HepG2 (cell line): ENCODE results near the gene SPINK9. TPM values are rescaled to one million over a fixed set of nuclear protein-coding genes. Genes with fewer than 3 reads are reported as not detected.

Source experiments
- CEBPB ChIP-seq: IDR thresholded peaks from 2 replicates; pipeline ENCODE4 v1.6.1; 2011; ENCODE audit warnings: low read depth, low read length, improper control_type of control experiment, borderline replicate concordance
- CENPT ChIP-seq: sonication (generic); formaldehyde crosslinking; IDR thresholded peaks from 2 replicates; pipeline ENCODE4 v1.8.0; 2022; ENCODE audit warnings: low read depth, mild to moderate bottlenecking, moderate library complexity, missing genetic modification reagents
- ISX ChIP-seq: sonication (generic); formaldehyde crosslinking; conservative IDR thresholded peaks from 2 replicates; pipeline ENCODE4 v1.5.0; 2020; ENCODE audit warnings: missing genetic modification reagents
- KDM5A ChIP-seq: fragments of 200-600 bp; sonication (generic); IDR thresholded peaks from 2 replicates; pipeline ENCODE4 v1.7.0; 2018; ENCODE audit warnings: antibody characterized with exemption, mild to moderate bottlenecking, low read length, borderline replicate concordance
- KLF11 ChIP-seq: IDR thresholded peaks from 2 replicates; pipeline ENCODE4 v1.6.1; 2016; ENCODE audit warnings: missing compliant biosample characterization
- KLF13 ChIP-seq: sonication (generic); formaldehyde crosslinking; IDR thresholded peaks from 2 replicates; pipeline ENCODE4 v1.4.0; 2020; ENCODE audit warnings: mild to moderate bottlenecking, missing genetic modification reagents
- MED13 ChIP-seq: sonication (generic); formaldehyde crosslinking; IDR thresholded peaks from 2 replicates; pipeline ENCODE4 v1.5.0; 2020; ENCODE audit warnings: missing genetic modification reagents
- SETDB1 ChIP-seq: sonication (generic); formaldehyde crosslinking; IDR thresholded peaks from 2 replicates; pipeline ENCODE4 v1.5.1; 2020; ENCODE audit warnings: missing genetic modification reagents, mild to moderate bottlenecking, borderline replicate concordance
- SIN3B ChIP-seq: fragments of 150-350 bp; IDR thresholded peaks from 2 replicates; pipeline ENCODE4 v1.6.1; 2014; ENCODE audit warnings: low read length
- SYNCRIP ChIP-seq: fragments of 200-400 bp; formaldehyde crosslinking; IDR thresholded peaks from 2 replicates; pipeline ENCODE4 v1.6.1; 2018; ENCODE audit warnings: mild to moderate bottlenecking, low read depth, low read length; ENCODE audit not compliant: insufficient read depth
- ZFP41 ChIP-seq: sonication (generic); formaldehyde crosslinking; IDR thresholded peaks from 2 replicates; pipeline ENCODE4 v1.4.0; 2020; ENCODE audit warnings: mild to moderate bottlenecking, missing genetic modification reagents, borderline replicate concordance
- ZNF143 ChIP-seq: sonication (generic); formaldehyde crosslinking; IDR thresholded peaks from 2 replicates; pipeline ENCODE4 v1.4.0; 2020; ENCODE audit warnings: missing genetic modification reagents
- ZNF343 ChIP-seq: sonication (generic); formaldehyde crosslinking; IDR thresholded peaks from 2 replicates; pipeline ENCODE4 v1.4.0; 2020; ENCODE audit warnings: mild to moderate bottlenecking, missing genetic modification reagents
- ZNF501 ChIP-seq: sonication (generic); formaldehyde crosslinking; IDR thresholded peaks from 2 replicates; pipeline ENCODE4 v1.5.1; 2020; ENCODE audit warnings: mild to moderate bottlenecking, moderate library complexity, missing genetic modification reagents
- ZNF749 ChIP-seq: sonication (generic); formaldehyde crosslinking; IDR thresholded peaks from 2 replicates; pipeline ENCODE4 v1.8.0; 2022; ENCODE audit warnings: mild to moderate bottlenecking, missing genetic modification reagents, moderate library complexity, borderline replicate concordance
- ZNF761 ChIP-seq: sonication (generic); formaldehyde crosslinking; conservative IDR thresholded peaks from 2 replicates; pipeline ENCODE4 v1.4.0; 2020; ENCODE audit warnings: mild to moderate bottlenecking, missing genetic modification reagents
- ZNF768 ChIP-seq: sonication (generic); formaldehyde crosslinking; IDR thresholded peaks from 2 replicates; pipeline ENCODE4 v1.4.0; 2020; ENCODE audit warnings: missing genetic modification reagents
- ZNF780A ChIP-seq: sonication (generic); formaldehyde crosslinking; IDR thresholded peaks from 2 replicates; pipeline ENCODE4 v1.8.0; 2022; ENCODE audit warnings: mild to moderate bottlenecking, missing genetic modification reagents, moderate library complexity
- ZZZ3 ChIP-seq: sonication (generic); formaldehyde crosslinking; IDR thresholded peaks from 2 replicates; pipeline ENCODE4 v1.4.0; 2020; ENCODE audit warnings: missing genetic modification reagents, mild to moderate bottlenecking, borderline replicate concordance
- polyA plus RNA-seq, 8 experiments: library from polyadenylated mRNA; depleted of rRNA in 3 of 8; stranded (reverse) in 7 of 8; unstranded in 1 of 8; fragments of >200 nt; fragmentation: Illumina TruSeq in 4 of 8; extraction: Trizol in 4 of 8; gene quantifications; 2 replicates each; pipeline versions ENCODE4 v1.2.1 to v1.2.3, GENCODE V29; 2011 to 2016; ENCODE audit warnings: low read depth in 4 of 8, missing spikeins in 1 of 8, mixed read lengths in 1 of 8; ENCODE audit not compliant: insufficient read depth in 1 of 8
- total RNA-seq, 5 experiments: library from RNA; depleted of rRNA; stranded (reverse); fragments of >200 nt; fragmentation: Illumina TruSeq; extraction: Trizol; gene quantifications; 2 replicates each; pipeline ENCODE4 v1.2.3, GENCODE V29; 2016; ENCODE audit warnings: low read depth in 1 of 5
- TF ChIP-seq, protein P1 (sequence below): sonication (generic); formaldehyde crosslinking; IDR thresholded peaks from 2 replicates; pipeline ENCODE4 v1.9.0; 2021; ENCODE audit warnings: mild to moderate bottlenecking, missing genetic modification reagents
- TF ChIP-seq, protein P2 (sequence below): sonication (generic); formaldehyde crosslinking; IDR thresholded peaks from 2 replicates; pipeline ENCODE4 v1.9.0; 2021; ENCODE audit warnings: missing genetic modification reagents, borderline replicate concordance

SPINK9 gene
- total and polyA plus RNA-seq, 2 of the 13 experiments (the other 11 are each of a cell fraction or from before 2014, with no cell fraction given): not detected

DNA sequence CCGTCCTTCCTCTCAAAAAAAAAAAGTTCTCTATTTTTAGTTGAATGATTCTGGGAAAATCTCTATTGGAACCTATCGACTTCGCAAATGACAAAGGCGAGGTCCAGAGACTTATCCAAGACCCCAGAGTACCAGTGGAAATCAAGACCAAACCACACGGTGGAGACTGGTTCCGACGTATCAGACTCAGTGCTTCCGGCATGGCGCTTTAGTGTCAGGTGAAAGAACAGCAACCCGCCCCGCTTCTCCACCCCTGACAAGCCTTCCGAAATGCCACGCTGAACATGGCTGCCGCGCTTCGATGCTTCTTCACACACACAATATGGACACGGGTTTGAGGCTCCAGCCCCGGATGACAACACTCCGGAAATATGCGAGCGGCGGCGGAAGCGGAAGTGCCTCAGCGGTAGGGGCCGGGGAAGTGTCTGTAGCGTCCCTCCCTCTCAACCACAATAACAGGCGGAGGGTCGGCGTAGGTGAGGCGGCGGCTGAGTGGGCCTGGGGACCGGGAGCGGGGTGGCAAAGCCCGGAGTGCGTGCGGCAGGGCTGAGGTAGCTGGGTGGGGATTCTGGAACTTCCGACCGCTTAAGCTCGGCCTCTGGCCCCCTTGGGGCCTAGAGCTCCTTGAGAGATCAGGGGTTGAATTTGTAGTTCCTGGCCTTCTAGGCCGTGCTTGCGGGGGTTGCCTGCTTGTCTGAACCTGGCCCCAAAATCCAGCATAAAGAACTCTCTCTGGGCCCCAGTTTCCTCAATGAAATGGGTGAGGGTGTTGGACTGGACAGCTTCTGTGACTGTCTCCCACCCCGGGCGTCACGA, 48.4 kb downstream of the SPINK9 start, which contains the start of gene FBXO38 (continued):
- TF ChIP-seq, protein P1, sequence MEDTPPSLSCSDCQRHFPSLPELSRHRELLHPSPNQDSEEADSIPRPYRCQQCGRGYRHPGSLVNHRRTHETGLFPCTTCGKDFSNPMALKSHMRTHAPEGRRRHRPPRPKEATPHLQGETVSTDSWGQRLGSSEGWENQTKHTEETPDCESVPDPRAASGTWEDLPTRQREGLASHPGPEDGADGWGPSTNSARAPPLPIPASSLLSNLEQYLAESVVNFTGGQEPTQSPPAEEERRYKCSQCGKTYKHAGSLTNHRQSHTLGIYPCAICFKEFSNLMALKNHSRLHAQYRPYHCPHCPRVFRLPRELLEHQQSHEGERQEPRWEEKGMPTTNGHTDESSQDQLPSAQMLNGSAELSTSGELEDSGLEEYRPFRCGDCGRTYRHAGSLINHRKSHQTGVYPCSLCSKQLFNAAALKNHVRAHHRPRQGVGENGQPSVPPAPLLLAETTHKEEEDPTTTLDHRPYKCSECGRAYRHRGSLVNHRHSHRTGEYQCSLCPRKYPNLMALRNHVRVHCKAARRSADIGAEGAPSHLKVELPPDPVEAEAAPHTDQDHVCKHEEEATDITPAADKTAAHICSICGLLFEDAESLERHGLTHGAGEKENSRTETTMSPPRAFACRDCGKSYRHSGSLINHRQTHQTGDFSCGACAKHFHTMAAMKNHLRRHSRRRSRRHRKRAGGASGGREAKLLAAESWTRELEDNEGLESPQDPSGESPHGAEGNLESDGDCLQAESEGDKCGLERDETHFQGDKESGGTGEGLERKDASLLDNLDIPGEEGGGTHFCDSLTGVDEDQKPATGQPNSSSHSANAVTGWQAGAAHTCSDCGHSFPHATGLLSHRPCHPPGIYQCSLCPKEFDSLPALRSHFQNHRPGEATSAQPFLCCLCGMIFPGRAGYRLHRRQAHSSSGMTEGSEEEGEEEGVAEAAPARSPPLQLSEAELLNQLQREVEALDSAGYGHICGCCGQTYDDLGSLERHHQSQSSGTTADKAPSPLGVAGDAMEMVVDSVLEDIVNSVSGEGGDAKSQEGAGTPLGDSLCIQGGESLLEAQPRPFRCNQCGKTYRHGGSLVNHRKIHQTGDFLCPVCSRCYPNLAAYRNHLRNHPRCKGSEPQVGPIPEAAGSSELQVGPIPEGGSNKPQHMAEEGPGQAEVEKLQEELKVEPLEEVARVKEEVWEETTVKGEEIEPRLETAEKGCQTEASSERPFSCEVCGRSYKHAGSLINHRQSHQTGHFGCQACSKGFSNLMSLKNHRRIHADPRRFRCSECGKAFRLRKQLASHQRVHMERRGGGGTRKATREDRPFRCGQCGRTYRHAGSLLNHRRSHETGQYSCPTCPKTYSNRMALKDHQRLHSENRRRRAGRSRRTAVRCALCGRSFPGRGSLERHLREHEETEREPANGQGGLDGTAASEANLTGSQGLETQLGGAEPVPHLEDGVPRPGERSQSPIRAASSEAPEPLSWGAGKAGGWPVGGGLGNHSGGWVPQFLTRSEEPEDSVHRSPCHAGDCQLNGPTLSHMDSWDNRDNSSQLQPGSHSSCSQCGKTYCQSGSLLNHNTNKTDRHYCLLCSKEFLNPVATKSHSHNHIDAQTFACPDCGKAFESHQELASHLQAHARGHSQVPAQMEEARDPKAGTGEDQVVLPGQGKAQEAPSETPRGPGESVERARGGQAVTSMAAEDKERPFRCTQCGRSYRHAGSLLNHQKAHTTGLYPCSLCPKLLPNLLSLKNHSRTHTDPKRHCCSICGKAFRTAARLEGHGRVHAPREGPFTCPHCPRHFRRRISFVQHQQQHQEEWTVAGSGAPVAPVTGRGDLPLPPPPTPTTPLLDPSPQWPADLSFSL (CRISPR knock-in tag): no peak
- TF ChIP-seq ZNF143 (CRISPR knock-in tag): peak; percentile 53; the same call in 1 of the 2 replicates
- no peak for TF ChIP-seq SIN3B
- TF ChIP-seq CEBPB: peak; percentile 48; the same call in 1 of the 2 replicates
- peak; percentile 62; the same call in 1 of the 2 replicates for TF ChIP-seq ZZZ3 (CRISPR knock-in tag)
- TF ChIP-seq ISX: no peak
- TF ChIP-seq KDM5A: peak; percentile 82
- no peak for TF ChIP-seq ZNF343 (CRISPR knock-in tag)
- TF ChIP-seq ZFP41 (CRISPR knock-in tag): no peak
- TF ChIP-seq ZNF749 (CRISPR knock-in tag): 0 out of 2 replicates have a peak, but pooled peaks have one; percentile 65
- peak; percentile 95 for TF ChIP-seq ZNF501 (CRISPR knock-in tag)
- no peak; the same call in 1 of the 2 replicates for TF ChIP-seq KLF11 (CRISPR knock-in tag)
- no peak for TF ChIP-seq SETDB1 (CRISPR knock-in tag)
- TF ChIP-seq ZNF768: no peak; the same call in 1 of the 2 replicates
- no peak for TF ChIP-seq KLF13 (CRISPR knock-in tag)
- peak; percentile 10; the same call in 1 of the 2 replicates for TF ChIP-seq MED13 (CRISPR knock-in tag)
- TF ChIP-seq SYNCRIP: no peak
- 0 out of 2 replicates have a peak, but pooled peaks have one; percentile 45 for TF ChIP-seq ZNF761 (CRISPR knock-in tag)
- no peak for TF ChIP-seq CENPT (CRISPR knock-in tag)
- 0 out of 2 replicates have a peak, but pooled peaks have one; percentile 62 for TF ChIP-seq ZNF780A (CRISPR knock-in tag)
- TF ChIP-seq, protein P2, sequence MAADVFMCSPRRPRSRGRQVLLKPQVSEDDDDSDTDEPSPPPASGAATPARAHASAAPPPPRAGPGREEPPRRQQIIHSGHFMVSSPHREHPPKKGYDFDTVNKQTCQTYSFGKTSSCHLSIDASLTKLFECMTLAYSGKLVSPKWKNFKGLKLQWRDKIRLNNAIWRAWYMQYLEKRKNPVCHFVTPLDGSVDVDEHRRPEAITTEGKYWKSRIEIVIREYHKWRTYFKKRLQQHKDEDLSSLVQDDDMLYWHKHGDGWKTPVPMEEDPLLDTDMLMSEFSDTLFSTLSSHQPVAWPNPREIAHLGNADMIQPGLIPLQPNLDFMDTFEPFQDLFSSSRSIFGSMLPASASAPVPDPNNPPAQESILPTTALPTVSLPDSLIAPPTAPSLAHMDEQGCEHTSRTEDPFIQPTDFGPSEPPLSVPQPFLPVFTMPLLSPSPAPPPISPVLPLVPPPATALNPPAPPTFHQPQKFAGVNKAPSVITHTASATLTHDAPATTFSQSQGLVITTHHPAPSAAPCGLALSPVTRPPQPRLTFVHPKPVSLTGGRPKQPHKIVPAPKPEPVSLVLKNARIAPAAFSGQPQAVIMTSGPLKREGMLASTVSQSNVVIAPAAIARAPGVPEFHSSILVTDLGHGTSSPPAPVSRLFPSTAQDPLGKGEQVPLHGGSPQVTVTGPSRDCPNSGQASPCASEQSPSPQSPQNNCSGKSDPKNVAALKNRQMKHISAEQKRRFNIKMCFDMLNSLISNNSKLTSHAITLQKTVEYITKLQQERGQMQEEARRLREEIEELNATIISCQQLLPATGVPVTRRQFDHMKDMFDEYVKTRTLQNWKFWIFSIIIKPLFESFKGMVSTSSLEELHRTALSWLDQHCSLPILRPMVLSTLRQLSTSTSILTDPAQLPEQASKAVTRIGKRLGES (CRISPR knock-in tag): no peak
